A204.1 (cell line): ENCODE results near the gene NEK2.
A peak's percentile ranks its signal among the peaks of the same experiment; 100 is the strongest.
"Not testable (repeated sequence)": the region's sequence is repeated elsewhere in the genome, so short reads cannot be mapped to it uniquely, and the experiment has no call there.

Source experiments
- FAIRE-seq: peaks from 2 replicates; lab custom pipeline; 2012; peaks lifted over from hg19 to GRCh38; lab: Jason Lieb, UNC

The NEK2 gene

GRCh38 chr1:211675230-211676105 is at the start of gene NEK2:
Gene NEK2, minus strand, starts transcription at chr1:211675621. Its CDS starts 142 bp downstream, at chr1:211675479.
- FAIRE-seq: peak; percentile 80

GRCh38 chr1:211724687-211725196 is 49.3 kb upstream of the NEK2 start:
- FAIRE-seq: no peak

GRCh38 chr1:211723273-211723672 is 47.9 kb upstream of the NEK2 start:
- no peak for FAIRE-seq

- FAIRE-seq: no peak
Measured at GRCh38 chr1:211722277-211723175, 47.1 kb upstream of the NEK2 start.

- not testable (repeated sequence) for FAIRE-seq
Measured at GRCh38 chr1:211716555-211716954, 41.1 kb upstream of the NEK2 start.

- FAIRE-seq: no peak
Measured at GRCh38 chr1:211715971-211716370, 40.5 kb upstream of the NEK2 start.

GRCh38 chr1:211714154-211714553 is 38.7 kb upstream of the NEK2 start:
- FAIRE-seq: no peak

- FAIRE-seq: no peak
Measured at GRCh38 chr1:211713231-211713630, 37.8 kb upstream of the NEK2 start.

GRCh38 chr1:211711315-211711705 is 35.9 kb upstream of the NEK2 start:
- FAIRE-seq: no peak

GRCh38 chr1:211710566-211711314 is 35.3 kb upstream of the NEK2 start:
- FAIRE-seq: no peak

- FAIRE-seq: no peak
Measured at GRCh38 chr1:211708926-211709325, 33.5 kb upstream of the NEK2 start.

GRCh38 chr1:211708006-211708405 is 32.6 kb upstream of the NEK2 start:
- no peak for FAIRE-seq

GRCh38 chr1:211705467-211706091 is 30.2 kb upstream of the NEK2 start:
- FAIRE-seq: no peak

- FAIRE-seq: no peak
Measured at GRCh38 chr1:211704543-211704942, 29.1 kb upstream of the NEK2 start.

- FAIRE-seq: no peak
Measured at GRCh38 chr1:211703812-211704537, 28.6 kb upstream of the NEK2 start.

- FAIRE-seq: no peak
Measured at GRCh38 chr1:211701733-211702132, 26.3 kb upstream of the NEK2 start.

GRCh38 chr1:211699059-211699458 is 23.6 kb upstream of the NEK2 start:
- no peak for FAIRE-seq

GRCh38 chr1:211698161-211699026 is 23.0 kb upstream of the NEK2 start:
- no peak for FAIRE-seq

GRCh38 chr1:211697356-211697755 is 21.9 kb upstream of the NEK2 start:
- no peak for FAIRE-seq
